GM19023 (cell line): ENCODE results near the gene MET.

Experiments
- ATAC-seq: cut with Tn5 transposase; IDR thresholded peaks from one replicate; pipeline ENCODE4 v1.9.1; 2021; ENCODE audit warnings: mild to moderate bottlenecking, moderate library complexity; ENCODE audit not compliant: unreplicated experiment

The MET gene

GRCh38 chr7:116663744-116664143 is 8.3 kb upstream of the MET start:
- ATAC-seq = no peak

DNA sequence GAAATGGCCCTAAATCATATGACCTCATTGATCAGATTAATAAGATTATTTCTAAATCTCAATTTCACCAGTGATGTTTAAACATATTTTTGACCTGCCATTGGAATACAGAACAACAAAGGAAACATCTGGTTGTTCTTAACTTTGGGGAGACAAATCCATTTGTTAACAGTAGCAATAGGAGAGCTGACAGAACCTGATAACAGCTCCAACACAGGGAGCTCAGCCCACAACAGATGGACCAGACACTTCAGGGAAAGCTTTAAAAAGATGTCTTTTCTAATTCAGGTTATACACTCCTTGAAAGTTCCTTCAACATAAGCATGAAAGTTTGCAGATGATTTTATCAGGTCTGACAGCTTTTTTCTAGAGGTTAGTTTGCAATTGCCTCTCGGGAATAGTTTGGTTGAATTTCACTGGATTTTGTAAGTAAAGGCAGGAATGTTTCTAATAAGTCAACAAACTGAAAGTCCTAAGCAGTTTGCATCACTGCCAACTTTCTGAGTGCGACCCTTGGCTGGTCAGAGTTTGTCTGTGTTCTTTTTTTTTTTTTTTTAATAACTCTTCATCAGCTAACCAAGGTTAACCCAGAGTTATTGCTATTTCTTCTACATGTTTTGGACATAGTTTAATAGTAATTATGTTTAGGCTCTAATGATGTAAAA is 6.5 kb upstream of the MET start:
- no peak for ATAC-seq

DNA sequence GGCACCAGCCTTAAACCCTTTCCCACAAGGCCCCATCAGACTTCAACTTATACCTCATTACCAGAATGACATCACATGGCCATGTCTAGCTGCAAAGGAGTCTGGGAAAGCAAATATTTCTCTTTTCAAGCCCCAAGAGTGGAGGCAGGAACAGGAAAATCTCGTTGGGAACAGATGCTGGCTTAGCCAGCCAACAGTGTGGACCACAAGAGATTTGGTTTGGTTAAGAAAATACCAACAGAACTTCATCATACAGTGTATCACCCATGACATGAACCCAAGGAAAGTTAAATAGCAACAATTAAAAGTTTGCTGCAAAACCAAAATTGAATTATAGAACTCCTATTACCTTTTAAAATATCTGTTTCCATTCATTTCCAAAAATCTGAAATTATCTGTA is 2.2 kb upstream of the MET start:
- no peak for ATAC-seq

DNA sequence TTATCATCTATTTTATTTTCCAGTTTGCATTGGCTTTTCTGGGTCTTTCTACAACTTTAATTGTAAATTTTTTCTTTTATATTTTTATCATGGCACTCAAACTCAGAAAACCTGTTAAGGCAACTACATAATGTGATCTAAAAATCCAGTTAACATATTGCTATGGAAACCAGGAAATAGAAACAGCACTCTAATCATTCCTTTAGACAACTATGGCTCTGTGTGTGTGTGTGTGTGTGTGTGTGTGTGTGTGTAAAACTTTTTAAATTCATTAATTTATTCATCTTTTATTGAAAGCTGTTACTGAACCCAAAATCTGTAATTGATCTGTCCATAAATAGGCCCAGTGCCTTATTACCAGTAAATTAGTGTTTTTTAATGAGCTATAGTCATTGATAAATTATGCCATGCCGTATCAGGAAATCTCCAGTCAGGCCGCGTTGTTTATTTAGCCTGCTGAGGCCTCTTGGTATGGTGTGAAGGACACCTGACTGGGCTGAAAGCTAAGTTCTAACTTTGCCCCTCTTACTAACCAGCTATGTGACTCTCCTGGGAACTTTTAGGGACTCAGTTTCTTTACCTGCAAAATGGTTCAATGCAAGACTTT is 1.5 kb upstream of the MET start:
- ATAC-seq = no peak

DNA sequence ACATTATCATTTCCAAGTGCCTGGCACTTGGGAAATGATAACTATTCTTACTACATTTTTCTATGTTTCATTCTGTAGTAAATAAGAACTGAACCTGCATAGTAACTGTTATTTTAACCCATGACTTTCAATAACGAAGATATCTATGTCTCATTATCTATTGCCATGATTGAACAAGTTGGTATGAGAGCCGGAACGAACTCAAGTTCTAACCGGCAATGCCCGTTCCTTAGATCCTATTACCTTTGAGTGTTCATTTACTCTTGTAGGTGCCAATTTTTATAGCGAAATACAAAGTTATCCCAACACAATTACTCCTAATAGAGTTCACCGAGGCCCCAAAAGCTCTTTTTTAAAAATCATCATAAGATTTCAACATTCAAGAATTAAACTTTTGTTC is 885 bp upstream of the MET start:
- ATAC-seq = no peak

GRCh38 chr7:116672596-116673456 is 830 bp downstream of the MET start:
- no peak for ATAC-seq

GRCh38 chr7:116673457-116673865 is 1.5 kb downstream of the MET start:
- no peak for ATAC-seq

DNA sequence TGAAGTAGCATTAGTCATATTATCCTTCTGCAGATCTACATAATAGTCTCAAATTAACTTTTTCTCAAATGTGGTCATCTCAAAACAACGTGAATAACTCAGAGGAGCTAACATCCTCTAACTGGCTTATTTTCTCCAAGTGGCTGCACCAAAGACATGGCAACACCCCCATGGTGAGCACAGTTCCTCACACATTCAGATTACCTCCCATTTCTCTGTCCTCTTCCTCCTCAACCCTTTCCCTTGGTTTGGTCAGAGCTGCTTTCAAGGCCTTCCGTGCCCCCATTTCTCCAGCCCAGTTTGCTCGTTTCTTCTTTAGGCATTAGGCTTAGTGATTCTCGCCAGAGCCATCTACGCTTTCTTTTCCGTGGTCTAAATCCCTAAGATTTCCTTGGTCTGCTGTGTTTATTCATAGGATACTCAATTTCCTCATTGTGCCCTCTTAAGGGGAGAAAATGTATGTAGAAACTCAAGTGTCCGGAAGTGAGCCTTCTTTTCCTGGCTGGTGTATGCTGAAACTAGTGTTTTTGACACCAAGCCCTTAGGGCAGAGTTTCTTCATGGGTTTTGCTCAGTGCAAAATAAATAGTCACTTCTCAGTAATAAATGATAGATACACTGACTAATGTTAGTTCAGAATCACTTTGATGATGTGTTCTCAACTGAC is 2.6 kb downstream of the MET start:
- ATAC-seq = no peak

- ATAC-seq = no peak
These were observed 3.9 kb downstream of the MET start for GRCh38 chr7:116675812-116676355.

DNA sequence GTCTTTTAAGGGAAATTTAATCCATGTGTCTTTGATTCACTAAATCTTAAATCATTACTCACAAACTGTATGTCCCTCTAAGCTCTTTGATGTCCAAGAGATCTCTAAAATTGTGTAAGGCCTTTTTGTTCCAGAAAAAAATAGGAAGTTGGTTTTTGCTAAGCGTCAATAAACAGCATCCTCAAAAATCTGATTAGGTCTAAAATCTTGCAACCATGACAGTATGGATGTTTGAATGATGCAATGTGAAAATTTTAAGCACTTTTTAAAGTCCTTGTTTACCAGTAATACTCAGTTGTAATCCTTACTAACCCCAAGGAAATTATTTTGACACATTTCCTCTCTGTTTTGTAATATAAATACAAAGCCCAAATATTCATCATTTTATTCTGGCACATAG is 6.8 kb downstream of the MET start:
- no peak for ATAC-seq

DNA sequence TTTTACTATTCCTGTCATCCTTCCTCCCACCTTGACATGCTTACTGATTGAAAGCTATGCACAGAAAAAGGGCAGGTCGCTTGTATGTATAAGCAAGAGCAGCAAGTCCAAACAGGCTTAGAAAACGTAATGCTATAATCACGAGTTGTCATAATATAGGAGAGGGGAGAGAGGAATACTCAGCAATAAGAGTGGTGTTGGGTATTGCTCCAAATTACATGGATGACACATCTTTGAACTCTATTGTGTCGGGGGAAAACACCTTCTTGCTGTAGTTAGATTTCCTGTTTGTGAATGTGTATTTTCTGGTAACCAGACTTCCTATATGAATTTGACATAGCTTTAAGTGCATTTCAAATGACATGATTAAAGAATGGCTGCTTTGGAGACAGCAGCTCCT is 7.5 kb downstream of the MET start:
- peak; percentile 45 for ATAC-seq

DNA sequence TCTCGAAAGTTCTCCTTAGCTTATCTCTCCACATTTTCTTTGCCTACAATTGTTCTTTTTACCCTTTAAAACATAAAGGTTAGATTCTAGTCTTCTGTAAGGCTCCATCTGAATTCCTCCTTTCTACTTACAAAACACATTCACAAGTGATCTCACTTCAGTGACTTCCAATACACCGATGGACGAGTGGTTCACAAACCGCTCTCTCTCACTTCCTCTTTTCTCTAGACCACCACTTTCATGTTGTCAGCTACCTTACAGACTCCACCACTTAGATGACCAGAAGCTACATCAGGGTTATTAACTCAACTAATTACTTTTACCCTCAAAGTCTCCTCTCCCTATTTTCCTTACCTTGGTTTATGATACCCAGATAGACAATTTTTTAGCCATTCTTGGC is 11.8 kb downstream of the MET start:
- ATAC-seq = peak; percentile 99

- no peak for ATAC-seq
These were observed 14.0 kb downstream of the MET start for GRCh38 chr7:116686033-116686432.

GRCh38 chr7:116686812-116687419 is 14.9 kb downstream of the MET start:
- ATAC-seq = no peak

DNA sequence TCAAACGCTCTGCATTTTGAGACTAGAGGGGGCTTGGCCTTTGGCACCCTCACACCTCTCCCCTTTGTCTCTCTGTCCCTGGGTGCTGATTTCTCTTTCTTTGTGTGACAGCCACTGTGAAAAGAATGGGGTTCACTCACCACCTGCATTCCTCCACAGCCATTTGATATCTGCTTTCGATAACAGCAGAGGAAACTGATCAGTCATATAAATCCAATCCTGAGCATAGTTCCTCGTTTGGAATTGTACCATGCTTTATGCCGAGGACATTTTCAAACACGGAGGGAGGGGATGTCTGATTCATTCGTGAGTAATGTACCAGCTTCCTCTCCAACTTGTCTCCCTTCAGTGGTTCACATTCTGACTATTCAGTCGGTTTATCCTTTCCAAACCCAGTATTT is 15.8 kb downstream of the MET start:
- ATAC-seq = no peak

GRCh38 chr7:116689790-116690259 is 17.8 kb downstream of the MET start:
- no peak for ATAC-seq

DNA sequence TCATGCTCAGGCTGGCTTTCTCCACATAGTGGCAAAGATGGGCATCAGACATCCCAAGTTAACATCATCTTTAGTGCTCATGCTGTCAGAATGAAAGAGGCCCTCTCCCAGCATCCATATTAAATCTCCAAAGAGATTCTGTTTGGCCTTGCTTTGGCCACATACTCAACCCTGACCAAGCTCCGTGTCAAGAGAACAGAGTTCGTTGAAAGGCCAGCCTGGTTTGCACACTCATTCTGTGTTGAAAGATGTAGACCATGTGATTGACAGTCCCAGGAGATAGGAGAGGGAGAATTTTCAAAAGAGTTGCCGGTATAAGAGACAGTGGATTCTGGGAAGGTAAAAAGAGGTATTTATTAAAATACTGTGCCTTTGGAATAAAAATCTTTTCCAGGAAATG is 19.7 kb downstream of the MET start:
- ATAC-seq = no peak

DNA sequence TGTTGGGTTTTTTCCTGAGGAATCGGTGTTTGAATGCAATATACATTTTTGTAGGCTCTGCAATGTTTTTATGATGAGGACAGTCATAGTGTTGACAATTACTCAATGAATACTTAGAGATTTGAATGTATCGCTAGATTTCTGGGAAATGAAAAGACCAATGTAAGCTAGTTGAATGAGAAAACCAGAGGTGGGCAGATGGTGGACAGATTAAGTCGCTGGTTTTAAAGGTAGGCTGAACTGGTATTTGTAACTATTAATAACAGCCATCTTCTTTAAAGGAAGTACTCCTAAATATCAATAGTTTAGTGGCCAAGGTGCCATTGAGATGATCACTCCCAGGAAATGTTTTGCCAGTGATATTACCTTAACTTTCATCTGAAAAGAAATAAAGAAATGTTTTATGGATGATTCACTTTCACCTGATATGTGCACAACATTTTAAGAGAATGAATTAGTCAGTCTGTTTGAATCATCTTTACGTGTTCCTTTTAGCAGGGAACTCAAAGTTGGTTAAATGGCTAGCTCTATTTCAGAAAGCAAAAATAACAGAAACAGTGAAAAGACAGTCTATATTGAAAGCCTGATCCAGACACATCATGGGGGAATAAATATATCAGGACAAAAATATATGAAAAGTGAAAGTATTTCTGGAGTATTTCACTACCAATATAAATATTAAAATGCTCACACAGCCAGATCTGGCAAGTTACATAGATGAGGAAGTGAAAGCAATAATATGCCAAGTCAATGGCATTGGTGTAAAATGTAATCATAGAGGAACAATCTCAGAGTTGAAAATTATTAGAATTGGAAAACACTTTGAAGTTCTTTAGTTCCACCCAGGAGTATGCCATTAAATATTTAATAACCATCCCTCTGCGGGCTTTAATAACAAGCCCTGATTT is 20.7 kb downstream of the MET start:
- no peak for ATAC-seq

GRCh38 chr7:116696707-116697106 is 24.7 kb downstream of the MET start:
- no peak for ATAC-seq

- ATAC-seq = no peak
These were observed 25.2 kb downstream of the MET start for GRCh38 chr7:116697152-116697551.
